Anterior cingulate cortex (tissue), 58 donors: Measurements from ENCODE around the gene VASN.
"Not testable (repeated sequence)": the region's sequence is repeated elsewhere in the genome, so short reads cannot be mapped to it uniquely, and the experiment has no call there.

Experiments
- DNase-seq, 58 donors: peaks; one replicate each; lab custom pipeline; 2025; lab: John Stamatoyannopoulos, UW

Gene VASN

DNA sequence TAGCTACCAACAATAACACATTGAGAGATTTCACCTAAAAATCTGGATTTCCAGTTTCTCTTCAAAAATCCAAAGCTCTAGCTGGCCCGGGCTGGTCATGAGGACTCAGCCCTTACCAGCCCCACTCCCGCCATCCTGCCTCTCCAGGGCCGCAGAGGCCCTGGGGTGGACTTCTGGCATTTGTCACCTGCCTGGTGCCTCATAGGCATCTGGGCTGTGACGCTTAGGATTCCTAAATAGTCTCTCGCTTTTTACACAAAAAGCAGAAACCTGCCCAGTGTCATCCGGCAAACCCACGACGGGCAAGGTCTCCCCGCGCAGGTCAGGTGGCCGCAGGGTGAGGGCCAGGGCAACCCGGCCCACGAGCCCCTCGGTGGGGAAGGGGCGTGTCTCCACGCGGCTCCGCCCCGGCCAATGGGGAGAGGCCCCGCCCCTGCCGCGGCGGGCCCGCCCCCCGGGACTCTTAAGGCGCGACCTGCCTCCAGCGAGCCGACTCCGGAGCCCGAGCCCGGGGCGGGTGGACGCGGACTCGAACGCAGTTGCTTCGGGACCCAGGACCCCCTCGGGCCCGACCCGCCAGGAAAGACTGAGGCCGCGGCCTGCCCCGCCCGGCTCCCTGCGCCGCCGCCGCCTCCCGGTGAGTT lies at the start of gene VASN:
Gene VASN (plus strand): TSS at position 492 of the 644 bp plus-strand sequence. CDS start 9,030 bp downstream, outside the sequence.
- DNase-seq, result peak in 55 of 58 donors; percentile 16 to 91 (median 63)

DNA sequence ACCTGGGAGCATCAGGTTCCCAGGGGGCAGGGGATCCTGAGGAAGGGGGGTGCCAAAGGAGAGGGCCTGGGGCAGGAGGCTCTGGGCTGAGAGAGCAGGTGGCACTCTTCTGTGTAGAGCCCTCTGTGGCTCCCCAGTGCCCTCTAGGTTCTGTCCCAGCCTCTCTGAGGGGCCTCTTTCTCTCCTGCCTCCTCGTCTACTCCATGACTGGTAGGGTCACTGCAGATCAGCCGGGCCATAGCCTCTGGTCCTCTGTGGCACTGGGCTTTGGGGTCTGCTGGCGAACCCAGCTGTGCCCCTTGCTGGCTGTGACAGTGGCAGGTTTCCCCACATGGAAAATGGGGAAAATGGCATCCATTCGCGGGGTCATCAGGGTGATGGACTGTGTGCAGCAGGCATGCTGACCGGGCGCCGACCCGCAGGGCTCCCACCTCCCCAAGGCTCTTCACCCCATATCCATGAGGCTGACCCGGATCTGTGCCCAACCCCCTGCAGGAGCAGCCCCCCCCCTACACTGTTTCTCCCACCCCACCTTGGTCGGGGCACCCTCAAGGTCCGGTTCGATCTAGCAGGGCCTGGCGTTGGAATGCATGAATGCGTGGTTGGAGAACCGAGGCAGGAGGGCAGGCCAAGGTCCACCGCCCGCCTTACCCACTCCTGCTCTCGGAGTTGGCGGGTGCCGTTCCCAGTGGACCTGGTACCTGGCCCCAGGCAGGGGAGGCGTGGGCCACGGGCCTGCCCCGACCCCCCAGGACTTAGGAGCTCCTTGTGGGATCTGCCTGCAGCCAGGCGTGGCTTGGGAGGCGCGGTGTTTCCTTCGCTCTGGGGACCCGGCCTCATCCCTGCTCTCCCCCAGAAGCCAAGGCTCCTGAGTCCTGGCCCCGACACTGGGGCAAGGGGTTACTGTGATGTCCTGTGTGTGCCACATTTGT lies 49.3 kb upstream of the VASN start:
- DNase-seq, result no peak

DNA sequence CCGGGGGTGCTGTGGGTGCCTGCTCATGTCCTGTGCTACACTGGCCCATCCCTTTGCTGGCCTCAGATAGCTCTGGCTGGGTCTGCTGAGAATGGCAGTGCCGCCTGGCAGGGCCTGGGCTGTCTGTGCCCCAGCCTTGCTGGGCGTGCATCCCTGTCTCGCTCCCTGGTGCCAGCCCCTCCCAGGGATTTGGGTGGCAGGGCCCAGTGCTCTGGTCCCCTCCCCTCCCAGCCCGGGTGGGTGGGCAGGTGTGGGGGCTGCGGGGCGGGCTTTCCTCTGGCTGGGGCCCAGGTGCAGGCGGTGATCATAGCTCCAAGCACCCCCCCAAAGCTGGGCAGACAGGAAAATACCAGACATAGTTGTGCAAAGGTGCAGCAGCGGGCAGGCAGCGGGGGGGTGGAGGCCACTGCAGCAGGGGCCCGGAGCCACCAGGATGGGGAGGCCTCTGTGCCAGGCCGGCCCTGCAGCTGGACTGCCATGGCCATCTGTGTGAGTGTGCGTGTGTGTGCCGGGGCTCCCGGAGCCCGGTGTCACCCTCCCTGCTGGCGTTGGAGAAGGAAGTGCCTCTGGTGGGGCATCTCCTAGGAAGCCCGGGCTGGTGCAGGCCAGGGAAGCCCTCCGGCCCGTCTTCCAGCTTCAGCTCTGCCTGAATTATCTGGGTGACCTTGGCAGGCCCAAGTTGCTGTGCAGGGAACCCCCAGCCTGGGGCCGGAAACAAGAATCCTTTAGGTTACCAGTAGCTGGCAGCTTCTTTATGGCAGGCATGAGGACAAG lies 48.4 kb upstream of the VASN start:
- peak in 29 of 58 donors; percentile 9 to 73 (median 35) for DNase-seq

DNA sequence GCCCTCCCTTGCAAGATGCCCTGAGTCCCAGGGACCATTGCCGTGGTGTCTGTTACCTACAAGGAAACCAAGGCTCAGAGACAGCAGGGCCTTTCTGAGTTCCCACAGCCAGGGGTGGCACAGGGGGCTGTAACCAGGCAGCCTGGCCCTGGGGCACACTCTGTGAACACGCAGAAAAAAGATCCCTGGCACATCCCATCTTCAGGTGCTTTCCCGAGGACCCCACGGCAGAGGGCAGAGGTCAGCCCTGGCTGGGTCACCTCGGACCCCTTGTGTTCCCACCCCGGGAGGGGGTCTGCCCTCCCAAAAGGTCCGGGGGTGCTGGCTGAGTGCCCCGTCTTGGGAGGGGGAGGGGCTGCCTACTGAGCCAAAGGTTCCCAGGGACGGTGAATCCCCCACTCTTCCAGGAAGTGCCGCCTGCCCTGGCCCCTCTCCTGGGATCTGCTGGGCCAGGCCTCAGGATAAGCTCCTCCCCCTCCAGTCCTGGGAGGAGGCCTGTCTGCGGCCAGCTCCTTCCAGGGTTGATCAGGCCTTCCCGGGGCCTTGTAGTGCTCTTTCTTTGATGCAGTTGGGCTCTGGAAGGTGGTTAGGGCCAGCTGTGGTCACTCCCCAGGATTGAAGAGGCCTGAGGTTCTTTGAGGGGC lies 47.7 kb upstream of the VASN start:
- peak in 2 of 58 donors; percentile 16 to 19 for DNase-seq

- DNase-seq, result no peak
These were observed 47.0 kb upstream of the VASN start for GRCh38 chr16:4324492-4325252.

- no peak for DNase-seq
These were observed 46.3 kb upstream of the VASN start for GRCh38 chr16:4325253-4325758.

GRCh38 chr16:4327386-4328045 lies 44.1 kb upstream of the VASN start:
- peak in 2 of 58 donors; percentile 16 to 38 for DNase-seq

DNA sequence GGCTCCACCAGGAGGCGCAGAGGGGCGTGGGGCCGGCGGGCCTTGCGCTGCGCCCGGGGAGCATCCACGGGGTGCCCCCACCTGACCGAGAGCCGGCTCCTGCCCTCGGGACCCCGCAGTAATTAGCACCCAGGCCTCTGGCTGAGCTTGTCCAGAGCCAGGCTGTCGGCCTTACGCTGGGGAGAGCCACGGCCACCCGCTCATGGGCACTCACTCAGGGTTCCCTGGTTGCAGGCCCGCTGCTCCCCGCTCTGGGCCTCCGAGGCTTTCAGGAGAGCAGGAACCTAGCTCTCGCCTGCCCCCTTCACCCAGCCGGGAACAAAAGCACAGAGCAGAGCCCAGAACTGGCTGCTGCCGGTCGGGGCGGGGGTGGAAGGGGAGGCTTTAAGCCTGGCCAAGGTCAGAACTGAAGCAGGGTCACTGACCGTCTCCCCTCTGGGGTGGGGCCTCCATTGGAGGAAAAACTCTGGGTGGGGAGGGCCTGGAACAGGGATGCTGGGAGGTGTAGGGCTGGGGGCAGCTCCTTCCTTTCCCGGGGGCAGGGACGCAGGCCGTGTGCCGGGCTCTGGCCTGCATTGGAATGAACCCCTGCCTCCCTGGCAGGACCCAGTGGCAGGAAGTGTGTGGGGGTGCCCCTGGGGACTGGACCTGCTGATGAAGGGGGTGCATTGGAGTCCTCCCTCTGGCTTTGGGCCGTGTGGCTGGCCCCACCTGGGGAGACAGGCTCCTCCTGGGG lies 43.4 kb upstream of the VASN start:
- peak in 54 of 58 donors; percentile 18 to 84 (median 62) for DNase-seq

DNA sequence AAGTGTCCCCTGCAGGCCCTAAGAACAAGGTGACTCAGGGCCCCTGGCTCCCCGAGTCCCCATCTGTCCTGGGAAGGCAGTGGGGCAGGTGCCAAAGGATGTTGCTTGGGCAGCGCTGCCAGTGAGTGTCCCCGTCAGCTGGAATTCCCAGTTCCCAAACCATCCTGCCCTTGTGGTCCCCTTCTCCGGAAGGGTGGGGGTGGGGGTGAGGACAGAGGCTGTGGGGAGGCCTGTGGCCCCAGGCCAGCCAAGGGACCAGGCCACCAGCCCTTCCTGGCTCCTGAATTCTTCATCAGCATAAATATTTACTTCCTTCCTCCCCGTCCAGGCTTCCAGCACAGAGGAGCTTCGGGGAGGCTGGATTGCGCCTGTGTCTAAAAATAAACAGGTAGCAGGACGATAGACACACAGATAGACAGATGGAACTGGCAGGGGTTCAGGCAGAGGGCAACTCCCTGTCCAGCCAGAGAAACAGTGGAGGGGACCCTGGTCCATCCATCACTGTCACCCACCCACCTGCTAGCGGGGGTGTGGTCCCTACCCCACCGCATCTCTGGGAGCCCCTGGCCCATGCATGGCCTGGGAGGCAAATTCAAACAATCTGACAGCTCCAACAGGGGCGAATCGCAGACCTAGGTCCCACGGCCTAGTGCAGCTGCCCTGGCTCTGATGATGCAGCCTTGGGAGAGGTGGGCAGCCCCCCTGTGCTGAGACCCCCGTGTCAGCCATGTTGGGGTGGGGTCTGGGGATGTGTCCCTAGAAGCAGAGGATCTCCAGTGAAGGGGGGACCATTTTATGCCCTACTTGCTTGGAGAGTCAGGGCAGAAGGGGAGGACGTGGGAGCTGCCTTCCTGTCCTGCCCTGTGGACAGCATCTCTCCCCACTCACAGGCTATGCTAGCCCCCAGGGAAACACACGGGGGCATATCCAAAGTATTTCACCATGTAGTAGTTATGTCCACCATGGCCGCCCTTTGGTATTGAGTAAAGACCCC lies 42.6 kb upstream of the VASN start:
- no peak for DNase-seq

DNA sequence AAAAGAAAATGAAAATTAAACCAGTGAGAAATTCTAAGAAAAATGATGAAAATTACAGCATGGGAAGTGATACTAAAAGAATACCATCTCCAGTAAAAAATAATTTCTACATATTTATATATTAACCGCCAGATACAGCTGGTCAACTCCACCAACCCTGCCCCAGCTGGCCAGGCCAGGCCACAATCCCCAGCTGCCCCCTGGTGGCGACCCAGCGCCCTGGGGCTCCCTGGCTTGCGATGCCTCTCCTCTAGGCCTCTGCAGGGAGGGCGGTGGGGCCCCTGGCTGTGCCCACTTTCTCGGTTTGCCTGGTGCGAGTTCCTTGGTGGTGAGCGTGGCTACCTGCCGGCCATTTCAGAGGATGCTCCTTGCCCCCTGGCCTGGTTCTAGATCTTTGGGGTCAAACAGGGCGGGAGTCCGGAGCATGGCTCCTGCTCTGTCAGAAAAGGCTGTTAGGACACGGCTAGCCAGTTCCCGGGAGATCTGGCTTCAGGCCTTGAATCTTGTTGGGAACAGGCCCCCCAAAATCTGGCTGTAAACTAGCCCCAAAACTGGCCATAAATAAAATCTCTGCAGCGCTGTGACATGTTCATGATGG lies 41.3 kb upstream of the VASN start:
- DNase-seq, result peak in 50 of 58 donors; percentile 10 to 82 (median 50)

DNA sequence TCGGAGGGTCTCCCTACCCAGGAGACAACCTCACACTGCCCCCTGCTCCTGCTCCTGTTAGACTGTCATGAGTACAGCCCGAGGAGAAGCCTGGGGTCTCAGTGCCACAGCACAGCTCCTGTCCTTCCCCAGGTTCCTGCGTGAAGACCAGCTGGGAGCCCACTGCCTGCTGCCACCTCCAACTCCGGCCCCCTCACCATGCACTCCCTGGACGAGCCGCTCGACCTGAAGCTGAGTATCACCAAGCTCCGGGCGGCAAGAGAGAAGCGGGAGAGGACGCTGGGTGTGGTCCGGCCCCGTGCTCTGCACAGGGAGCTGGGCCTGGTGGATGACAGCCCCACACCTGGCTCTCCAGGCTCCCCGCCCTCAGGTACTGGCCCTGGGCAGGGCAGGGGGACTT lies 39.6 kb upstream of the VASN start:
- DNase-seq, result no peak

DNA sequence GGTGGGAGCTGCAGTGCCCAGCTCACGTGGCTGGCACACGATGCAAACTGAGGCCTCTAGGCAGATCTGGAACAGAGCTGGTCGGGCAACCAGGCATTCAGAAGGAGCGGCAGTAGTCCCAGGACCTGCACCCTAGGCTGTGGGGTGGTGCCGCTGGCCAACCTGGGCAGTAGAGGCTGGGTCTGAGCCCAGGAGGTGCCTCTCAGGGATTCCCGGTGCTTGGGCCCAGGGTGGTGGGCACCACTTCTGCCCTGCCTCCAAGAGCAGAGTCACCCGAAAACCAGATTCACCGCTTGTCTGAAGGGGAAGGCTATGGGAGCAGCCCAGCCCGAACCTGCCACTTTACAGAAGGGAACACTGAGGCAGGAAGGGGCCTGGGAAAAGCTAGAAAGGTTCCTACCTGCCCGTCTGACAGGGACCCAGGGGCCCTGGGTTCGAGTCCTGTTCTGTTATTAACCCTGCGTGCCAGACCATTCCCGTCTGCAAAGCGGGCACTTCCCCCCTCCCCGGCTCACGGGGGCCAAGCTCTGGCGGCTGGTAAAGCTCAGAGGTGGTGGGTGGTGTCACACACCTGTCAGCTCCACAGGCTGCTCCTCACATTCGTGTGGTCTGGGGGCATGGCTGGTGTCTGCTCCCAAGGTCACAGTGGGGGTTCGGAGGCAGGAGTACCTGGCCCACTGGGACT lies 38.9 kb upstream of the VASN start:
- no peak for DNase-seq

DNA sequence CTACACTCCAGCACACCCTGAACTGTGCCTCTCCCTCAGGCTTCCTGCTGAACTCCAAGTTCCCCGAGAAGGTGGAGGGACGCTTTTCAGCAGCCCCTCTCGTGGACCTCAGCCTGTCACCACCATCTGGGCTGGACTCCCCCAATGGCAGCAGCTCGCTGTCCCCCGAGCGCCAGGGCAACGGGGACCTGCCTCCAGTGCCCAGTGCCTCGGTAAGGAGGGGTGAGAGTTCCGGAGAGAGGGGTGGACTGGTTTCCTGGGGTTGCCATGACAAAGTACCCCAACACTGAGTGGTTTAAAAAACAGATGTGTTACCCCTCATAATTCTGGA lies 38.4 kb upstream of the VASN start:
- DNase-seq, result no peak

DNA sequence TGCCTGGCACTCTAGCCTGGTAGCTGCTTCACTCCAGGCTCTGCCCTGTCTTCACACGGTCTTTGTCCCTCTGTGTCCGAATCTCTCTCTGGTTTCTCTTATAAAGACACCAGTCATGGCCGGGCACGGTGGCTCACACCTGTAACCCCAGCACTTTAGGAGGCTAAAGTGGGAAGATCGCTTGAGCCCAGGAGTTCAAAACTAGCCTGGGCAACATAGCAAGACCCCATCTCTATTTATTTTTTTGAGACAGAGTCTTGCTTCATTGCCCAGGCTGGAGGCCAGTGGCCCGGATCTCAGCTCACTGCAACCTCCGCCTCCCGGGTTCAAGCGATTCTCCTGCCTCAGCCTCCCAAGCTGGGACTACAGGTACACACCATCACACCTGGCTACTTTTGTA lies 37.9 kb upstream of the VASN start:
- not testable (repeated sequence) for DNase-seq

- no peak for DNase-seq
These were observed 36.7 kb upstream of the VASN start for GRCh38 chr16:4334724-4335495.
